Activated CD8-positive, alpha-beta memory T cell treated with anti-CD3 and anti-CD28 coated beads, Interleukin-2, amount 50 U/mL, for 24 hours (primary cell): ENCODE results near the gene SLC22A23.

Experiments used
- DNase-seq: peaks from one replicate; pipeline ENCODE4 v3.0.0-alpha.2; 2020; ENCODE audit errors: extremely low read depth

SLC22A23 gene

DNA sequence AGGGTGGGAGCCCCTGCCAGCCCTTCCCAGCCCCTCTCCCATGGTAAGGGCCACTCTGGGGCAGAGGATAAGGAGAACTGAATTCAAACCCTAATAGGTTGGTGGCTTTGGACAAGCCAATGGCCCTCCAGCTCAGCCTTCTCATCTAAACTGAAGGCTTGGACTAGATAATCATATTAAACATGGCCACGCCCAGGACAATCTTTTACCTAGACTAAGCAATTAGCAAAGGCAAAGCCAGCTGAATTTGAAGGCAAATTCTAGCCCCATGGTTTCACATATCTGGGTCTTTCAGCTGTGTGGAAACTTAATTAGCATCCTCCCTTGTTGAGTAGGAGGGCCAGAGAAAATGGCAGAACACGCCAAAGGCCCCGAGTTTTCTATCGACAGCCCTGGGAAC lies 10.7 kb downstream of the SLC22A23 start:
- no peak for DNase-seq

DNA sequence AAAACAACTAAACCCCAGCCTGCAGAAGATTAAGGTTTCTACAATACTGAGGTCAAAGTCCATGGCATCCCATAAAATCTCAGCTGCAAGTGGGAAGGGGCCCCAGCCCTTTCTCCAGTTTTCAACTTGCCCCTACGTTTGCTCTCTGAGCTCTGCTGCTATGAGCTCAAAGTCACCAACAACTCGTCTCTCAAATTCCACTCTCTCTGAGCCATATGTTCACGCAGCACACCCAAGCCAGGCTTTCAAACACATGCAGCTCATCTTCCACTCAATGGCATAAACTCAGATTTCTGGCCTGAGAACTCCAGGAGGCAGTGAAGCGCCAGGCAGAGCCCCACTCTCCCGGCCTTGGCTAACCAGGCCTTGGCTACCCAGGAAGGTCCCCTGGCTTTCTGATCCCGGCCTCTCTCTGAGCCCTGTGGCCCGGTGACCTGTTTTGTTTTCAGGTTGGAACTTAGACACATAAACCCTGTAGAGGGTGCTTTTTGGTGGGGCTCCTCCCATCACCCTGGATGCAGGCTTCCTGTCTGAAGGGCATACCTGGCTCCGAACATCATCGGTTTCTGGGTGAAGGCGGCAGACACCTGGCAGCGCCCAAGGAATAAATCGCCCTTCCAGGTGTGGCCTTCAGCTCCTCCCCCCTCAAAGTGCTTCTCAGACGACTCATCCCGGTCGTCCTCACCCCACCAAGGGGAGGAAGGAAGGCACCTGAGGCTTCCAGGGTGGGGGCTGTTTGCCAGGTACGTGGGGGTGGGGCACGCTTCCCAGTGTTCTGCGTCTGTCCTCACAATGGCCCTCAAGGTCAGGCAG lies 12.4 kb downstream of the SLC22A23 start:
- no peak for DNase-seq

DNA sequence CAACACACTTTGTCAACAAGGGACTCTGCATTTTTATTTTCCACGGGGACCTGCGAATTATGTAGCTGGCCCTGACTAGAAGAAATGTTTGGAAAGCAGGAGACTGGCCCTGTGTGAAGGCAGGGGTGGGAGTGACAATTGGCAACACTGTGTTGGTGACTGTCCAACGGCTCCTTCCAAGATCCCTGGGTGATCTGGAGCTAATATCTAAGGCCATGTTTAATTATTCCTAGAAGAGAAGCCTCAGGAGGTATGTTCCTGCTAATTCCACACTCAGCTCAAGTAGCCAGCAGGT lies 13.7 kb downstream of the SLC22A23 start:
- DNase-seq = no peak

DNA sequence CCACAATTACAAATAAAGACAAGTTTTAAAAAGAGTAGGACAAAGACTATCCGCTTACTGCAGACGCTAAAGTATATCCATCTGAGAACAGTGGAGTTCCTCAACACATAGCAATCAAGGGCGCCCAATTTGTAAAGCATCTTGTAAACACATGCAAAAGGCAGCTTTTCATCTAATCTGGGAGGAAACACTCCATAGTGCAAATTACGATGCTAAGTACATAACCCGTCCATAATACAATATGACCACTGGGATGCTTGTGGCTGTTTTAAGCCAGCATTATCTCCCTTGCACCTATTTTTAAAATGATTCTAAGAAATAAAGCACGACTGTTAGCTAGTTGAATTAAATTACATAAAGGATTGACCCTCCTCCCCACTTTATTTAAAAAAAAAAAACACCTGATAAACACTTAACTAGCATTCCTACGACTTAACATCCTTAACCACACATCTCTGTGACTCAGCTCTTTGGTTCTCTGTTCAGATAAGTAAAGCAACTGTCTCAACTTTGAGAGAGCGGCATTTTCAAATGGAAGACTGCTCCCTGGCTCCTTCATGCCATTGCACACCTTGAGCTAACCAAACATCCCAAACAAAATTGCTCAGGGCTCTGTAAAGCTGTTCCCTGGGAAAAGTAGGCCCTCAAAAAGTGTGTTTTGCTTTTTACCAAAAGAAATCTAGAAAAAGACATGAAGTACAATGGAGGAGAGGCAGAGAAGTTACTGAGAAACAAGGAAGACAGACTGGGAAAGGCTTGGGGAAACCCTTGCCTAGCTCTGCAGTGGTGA lies 14.2 kb downstream of the SLC22A23 start:
- no peak for DNase-seq

DNA sequence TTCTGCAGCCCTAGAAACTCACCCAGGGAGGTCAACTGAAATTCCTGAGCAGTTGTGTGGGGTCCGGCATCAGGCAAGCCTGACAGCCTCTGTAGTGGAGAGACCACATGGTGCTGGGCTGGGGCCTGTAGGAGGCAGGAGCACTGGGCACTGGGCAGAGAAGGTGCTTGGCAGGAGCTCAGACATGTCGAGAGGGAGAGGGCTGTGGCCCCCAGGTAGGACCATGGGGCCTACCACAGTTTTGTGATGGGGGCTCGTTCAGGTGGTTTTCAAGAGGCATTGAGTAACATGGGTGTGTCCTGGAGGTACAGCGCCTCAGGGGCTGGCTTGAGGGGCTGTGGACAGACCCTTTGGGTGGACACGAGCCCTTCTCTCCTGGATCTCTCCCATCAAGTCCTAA lies 15.9 kb downstream of the SLC22A23 start:
- DNase-seq = no peak

DNA sequence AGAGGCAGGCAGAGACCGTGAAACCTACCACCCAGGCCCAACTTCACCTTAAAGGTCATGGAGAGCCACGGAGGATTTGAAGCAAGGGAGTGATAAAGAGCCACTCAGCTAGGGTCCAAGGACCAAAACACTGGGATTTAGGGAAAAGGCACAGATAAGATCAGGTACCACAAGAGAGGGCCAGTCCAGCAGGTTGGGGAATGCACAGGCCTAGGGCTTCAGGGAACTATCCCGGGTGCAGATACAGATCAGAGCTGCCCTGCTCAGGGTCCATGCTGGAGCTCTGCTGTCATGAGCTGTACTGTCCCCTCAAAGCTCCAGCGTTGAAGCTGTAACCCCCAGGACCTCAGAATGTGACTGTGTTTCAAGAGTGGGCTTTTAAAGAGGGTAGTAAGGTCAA lies 16.9 kb downstream of the SLC22A23 start:
- DNase-seq = no peak

DNA sequence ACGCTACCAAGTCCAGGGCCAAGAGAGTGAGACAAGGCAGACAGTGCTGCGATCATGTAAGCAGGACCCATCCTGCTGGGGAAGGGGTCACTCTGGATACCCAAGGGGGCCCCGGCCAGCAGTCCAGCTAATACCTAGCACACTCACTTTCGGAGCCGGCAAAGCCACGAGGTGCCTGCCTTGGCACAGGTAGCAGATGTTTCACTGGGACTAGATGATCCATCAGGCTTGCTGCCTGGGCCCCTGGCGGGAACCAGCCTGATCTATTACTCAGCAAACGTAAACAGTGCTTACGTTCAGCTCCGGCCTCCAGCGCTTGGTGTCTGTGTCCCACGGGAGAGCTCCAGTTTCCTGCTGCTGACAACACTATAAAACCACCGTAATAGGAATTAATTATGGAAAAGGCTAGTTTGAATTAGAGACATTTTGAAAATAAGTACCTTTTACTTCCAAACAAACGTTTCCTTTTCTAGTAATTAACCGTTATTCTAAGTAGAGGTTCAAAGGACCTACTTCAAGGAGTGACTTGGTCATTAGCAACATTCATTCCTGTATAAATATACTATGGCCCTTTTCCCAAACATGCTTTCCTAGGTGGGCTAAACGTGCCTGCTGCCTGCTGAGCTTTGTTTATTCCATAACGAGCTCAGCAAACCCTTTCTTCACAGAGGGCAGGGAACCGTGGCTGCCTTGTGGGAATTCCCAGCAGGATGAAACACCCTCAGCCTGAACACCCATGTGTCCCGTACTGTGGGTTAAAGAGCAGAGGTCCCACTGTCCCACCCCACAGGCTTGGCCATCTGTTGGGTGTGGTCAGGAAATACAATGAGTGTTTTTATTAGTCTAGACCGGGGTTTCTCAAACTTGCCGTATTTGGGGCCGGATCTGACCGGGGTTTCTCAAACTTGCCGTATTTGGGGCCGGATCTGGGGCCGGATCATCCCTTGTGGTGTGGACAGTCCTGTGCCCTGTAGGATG lies 18.4 kb downstream of the SLC22A23 start:
- no peak for DNase-seq

DNA sequence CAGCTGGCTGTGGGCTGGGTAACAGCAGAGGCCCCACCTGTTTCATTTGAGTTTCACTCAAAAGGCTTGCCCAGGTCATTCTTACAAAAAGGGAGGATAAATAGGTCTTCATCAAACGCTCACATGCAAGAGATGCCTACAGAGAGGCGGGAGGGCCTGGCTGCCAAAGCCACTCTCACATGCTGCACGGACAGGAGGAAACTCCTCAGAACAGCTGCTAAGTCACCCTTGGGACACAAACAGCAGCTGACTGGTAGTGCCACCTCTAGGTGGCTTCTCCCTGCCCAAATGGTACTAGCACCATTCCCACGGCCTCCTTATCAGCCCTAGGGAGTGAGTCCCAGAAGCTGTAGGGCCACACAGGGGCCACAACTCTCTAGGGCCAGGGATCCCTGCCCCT lies 23.8 kb downstream of the SLC22A23 start:
- no peak for DNase-seq

DNA sequence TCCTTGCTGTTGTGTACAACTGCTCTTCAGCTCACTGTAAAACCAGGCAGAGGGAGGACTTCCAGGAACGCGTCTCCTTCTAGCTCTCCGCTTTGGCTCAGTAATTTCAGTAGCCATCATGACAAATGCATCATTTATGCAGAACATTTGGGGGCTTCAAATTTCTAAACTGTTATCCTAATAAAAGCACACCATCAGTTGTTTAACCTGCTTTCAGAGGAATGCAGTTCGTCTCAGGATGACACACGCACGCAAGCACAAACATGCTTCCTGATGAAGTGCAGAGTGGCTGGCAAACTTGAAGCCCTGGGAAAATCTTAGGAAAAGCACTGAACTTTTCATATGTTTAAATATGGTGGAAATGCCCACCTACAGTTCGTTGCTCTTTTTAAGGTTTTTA lies 24.4 kb downstream of the SLC22A23 start:
- no peak for DNase-seq

DNA sequence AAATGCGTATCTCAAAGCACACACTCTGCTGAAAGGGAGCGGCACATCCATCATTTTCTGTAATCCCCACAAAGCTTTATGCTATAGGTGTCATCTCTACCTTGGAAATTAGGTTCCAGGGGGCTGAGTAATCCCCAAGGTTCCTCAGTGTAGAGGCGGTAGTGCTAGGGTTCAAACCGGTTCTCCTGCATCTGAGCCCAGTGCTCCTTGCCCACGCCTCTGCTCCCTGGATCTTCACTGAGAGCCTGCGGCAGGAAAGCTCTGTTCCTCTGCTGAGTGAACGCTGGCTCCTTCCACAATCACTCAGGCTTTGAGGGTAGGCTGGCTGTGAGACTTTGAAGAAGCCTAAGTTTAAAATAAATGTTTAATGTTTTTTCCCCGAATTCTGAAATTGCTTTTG lies 24.9 kb downstream of the SLC22A23 start:
- DNase-seq = no peak

DNA sequence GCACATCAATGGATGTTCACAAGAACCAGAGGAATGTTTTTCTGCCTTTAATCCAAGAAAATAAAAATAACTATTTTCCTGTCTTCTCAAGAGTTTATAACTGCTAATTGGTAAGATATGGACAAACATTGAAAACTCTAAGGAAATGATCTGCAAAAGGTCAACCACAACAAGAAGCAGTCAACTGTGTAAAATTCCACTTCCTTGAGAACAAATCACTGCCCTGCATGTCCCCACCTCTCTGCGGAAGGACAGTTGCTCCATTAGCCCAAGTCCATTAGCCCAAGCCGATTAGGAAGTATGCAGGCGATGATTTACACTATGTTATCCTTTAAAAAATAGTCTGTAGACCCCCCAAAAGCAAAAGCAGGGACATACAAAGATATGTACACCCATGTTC lies 27.6 kb downstream of the SLC22A23 start:
- no peak for DNase-seq

DNA sequence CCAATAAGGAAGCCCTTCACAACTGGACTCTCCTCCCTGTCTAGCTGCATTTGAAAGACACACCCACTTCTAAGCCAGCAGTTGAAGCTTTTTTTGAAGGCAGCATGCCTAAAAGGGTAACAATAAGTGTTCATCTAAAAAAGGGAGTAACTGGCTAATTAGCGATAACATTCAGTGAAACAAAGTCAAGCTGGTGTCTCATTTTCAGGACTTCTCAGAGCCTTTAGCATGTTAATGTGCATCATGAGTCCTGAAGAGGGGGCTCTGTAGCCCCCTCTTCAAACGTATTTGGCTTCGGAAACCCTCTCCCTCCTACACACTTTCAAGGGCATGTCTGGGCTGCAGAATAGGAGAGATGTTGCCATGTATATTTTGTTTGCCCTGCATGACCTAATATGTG lies 28.1 kb downstream of the SLC22A23 start:
- no peak for DNase-seq

DNA sequence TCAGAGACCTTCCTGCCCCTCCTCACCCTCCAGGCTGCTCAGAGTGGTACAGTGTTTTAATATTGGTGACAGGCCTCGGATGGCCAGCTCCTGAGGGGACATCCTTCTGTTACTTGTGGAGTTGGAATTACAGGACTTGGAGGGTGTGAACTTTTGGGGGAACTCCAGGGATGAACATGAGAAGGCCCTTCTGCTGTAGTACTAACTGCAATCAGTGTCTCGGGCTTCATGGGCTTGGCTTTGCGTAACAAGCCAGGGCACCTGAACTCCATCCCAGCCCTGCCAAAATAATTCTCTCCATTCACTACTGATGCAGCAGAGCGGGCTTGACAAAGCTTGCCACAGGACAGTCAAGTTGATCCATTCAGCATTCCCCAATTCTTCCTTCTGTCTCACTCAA lies 28.6 kb downstream of the SLC22A23 start:
- no peak for DNase-seq

DNA sequence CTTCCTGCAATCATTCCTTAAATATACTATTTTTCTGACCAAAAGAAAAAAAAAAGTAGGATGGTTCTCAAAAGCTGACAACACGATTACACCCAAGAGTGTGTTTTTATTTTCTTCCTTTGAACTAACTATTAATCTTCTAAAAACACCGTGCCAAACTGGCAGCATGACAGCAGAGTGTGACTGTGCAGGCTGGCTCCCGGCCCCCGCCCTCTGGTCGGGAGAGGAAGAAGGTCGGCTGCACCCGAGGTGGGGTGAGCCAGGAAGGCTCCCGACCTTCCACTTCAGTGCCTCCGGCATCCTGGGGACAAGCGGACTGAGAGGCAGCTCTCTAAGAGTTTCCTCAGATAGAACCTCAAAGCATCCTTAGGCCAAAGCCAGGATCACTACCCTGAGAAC lies 29.2 kb downstream of the SLC22A23 start:
- no peak for DNase-seq

DNA sequence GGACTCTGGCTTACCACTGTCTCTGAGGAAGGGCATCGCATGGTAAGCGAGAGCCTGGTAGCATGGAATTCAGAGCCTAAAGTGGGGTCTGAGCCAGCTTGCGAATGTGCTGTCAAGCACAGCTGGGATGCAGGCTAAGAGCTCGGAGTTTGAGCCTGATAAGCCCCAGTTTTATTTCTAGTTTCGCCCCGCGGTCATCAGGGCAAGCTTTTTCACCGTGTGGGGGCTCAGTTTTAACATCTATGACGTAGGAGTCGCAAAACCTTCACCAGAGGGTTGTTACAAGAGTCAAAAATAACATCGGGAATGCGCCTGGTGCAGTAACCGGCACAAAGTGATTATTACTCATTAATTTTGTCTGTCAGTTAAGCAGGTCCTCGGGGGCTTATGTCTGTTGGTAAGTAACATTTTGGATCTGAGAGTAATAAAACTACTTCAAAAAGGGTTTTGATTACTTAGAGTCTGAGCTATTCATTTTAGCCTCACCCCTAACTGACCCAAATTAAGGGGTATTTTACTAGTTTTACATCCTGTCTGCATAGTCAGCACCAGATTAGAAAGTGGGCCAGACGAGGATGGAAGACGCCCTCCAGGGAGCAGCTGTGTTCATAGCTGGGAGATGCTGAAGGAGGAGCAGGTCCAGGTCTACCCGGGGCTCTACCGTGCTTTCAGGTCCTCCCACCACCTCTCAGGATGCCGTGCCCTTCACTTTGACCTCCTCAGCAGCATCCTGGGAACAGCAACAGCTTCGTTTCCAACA lies 29.7 kb downstream of the SLC22A23 start:
- DNase-seq = no peak

DNA sequence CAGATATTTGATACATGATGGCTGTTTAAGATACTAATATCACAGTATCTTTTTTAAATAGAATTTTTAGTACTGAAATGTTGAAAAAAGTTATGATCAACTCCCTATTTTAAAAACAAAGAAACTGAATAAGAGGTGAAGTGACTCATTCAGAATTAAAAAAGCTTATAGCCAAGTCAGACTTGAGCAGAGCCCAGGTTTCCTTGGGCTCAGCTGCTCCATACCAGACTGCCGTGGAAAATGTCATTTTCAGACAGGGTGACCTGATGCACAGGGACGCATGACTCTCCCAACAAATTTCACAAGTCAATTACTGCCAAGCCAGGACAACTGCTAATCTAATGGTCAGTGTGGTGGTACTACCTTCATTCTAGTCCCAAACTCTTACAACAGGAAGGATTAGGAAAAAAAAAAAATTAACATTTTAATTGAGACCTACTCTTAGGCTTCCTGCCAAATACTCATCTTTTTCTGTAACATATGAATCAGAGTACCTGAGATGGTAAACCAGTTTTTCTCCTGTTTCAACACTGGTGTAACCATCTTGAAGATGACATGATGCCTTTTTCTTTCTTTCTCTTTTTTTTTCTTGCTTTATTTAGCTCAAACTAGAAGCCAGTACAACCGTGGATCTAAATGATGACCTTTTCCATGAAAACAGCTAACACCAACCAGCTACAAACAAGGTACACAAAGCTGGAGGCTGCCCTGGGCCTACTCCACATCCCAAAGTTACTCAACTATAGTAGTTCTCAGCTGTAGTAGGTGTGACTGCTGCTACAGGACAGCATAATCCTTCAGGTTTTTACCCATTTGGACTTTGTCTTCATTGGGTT lies 30.5 kb downstream of the SLC22A23 start:
- DNase-seq = no peak

DNA sequence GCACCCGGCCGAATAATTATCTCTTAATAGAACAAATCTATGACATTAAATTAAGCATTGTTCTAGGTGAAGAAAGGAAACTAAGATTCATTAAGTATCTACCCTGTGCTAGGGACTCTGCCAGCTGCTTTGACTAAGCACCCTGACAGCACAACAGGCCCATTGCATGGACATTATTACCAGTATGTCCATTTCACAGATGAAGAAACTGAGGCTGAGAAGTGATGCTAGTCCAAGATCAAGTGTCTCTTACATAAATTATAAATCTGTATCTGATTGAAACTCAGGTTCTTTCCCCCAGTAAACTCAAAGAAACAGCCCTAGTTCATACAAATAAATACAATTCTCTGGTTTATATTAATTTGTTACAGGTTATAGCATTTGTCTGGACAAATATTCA lies 31.3 kb downstream of the SLC22A23 start:
- DNase-seq = no peak

DNA sequence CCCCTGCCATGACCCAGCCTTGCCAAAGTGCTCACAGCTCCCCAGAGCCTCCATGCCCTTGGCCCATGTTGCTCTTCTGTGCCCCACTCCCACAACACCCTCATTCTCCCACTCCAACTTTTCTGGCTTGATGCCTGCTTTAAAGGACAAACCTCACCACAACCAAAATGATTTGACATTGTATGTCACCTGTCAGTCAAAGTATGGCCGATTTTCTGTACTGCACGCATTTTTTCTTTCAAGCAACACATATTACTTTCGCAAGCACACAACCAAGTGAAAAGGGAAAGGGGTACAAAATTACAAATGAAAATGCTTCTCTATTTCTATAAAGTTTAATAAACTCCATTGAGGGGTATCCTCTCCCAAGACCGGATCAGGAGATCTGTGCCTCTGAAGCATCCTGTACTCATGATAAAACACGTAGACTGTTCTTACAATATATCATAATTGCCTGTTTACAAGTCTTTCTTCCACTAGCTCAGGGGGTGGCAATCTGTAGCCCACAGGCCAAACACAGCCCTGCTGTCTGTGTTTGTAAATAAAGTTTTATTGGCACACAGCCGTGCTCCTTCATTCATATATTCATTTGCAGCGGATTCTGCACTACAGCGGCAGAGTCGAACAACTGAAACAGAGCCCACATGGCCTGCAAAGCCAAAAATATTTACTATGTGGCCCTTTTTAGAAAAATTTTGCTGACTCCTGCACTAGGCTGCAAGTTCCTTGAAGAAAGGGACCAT lies 32.5 kb downstream of the SLC22A23 start:
- no peak for DNase-seq

DNA sequence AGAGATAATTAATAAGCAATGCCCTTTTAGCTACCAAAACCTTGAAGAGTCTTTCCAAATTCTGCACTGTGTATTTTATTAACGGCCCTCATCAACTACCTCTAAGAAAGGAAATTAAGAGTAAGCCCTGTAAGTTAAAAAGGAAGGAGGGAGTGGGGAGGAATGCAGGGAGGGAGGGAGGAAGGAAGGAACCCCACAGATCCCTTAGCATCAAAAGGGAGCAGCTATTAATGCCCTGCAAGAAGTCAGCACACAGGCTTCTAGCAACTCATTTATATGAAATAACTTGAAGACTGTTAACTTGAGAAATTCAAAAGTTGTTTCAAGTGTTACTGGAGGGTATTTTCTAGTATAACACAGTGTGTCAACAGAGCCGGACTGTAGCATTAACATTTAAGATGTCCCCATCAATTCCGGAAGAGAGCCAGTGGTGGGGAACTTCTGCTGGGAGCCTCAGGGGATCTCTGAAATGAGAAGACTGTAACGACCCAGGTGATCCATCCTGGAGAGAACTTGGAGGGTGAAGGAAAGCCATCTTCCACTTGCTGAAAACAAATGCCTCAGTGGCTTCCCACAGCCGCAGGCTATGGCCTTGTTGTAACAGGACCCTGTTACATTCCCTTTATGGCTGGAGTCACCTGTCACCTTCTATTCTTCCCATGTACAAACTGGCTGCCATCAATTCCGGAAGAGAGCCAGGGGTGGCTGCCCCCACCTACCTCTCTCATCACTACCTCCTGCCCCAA lies 33.2 kb downstream of the SLC22A23 start:
- no peak for DNase-seq
